Measurements from ENCODE around the gene MCF2. TPM values are rescaled to one million over a fixed set of nuclear protein-coding genes. Genes with fewer than 3 reads are reported as not detected.

MCF2 gene
- total RNA-seq, 1 experiment from 2014 or later = not detected

DNA sequence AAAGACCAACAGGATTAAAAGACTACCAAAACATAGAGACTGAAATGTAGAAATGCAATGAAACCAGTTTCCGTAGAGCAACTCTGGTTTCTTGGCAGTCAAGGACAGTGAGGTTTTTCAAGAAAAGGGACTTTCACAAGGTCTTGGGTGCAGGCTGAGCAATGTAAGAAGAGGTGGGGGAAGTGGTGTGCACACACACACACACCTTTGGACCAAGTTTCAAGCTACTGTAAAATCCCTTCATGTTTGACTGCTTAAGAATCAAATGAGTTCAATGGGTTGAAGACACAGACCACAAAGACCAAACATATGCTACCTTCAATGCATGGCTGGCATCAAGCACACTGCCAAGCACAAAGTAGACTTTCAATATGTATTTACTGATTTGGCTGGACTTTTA lies 17.8 kb upstream of the MCF2 start:
- no peaks in the 10 kb centered on the region for H3K27me3 ChIP-seq (ENCODE audit: low read length)
- no peak overlapping the region for H3K9ac ChIP-seq (ENCODE audit: low read length)
- H3K36me3 ChIP-seq (ENCODE audit: low read depth, low read length) = no peaks in the 10 kb centered on the region
- DNase-seq (no peak), ATAC-seq (no peak)
- no peaks in the 10 kb centered on the region for H3F3A ChIP-seq (ENCODE audit: low read length, unreplicated experiment)
- no peak overlapping the region for H2AFZ ChIP-seq (ENCODE audit: low read length)
- no peak for TF ChIP-seq EZH2 (IDR thresholded peaks at IDR 0.05; ENCODE audit: low read length, unreplicated experiment)
- TF ChIP-seq, protein P1, sequence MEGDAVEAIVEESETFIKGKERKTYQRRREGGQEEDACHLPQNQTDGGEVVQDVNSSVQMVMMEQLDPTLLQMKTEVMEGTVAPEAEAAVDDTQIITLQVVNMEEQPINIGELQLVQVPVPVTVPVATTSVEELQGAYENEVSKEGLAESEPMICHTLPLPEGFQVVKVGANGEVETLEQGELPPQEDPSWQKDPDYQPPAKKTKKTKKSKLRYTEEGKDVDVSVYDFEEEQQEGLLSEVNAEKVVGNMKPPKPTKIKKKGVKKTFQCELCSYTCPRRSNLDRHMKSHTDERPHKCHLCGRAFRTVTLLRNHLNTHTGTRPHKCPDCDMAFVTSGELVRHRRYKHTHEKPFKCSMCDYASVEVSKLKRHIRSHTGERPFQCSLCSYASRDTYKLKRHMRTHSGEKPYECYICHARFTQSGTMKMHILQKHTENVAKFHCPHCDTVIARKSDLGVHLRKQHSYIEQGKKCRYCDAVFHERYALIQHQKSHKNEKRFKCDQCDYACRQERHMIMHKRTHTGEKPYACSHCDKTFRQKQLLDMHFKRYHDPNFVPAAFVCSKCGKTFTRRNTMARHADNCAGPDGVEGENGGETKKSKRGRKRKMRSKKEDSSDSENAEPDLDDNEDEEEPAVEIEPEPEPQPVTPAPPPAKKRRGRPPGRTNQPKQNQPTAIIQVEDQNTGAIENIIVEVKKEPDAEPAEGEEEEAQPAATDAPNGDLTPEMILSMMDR (conservative IDR thresholded peaks at IDR 0.05; ENCODE audit: low read depth, low read length) = no peak
- TF ChIP-seq EZH2phosphoT487 (IDR thresholded peaks at IDR 0.05; ENCODE audit: borderline replicate concordance, low read length) = no peak
- no peaks in the 10 kb centered on the region for H3K79me2 ChIP-seq (ENCODE audit: low read length)
- BruUV-seq (replicated peaks) = no TSS peak
- H3K4me3 ChIP-seq (ENCODE audit: low read length) = no peak overlapping the region
- no peaks in the 10 kb centered on the region for H3K9me2 ChIP-seq (replicated peaks; ENCODE audit: low read length)
- H3K4me1 ChIP-seq (ENCODE audit: insufficient read depth, low read length) = no peaks in the 10 kb centered on the region
- ChIA-PET POLR2A (ENCODE audit: unreplicated experiment) (no interaction called here), CTCF (no interaction called here)
- H3K27ac ChIP-seq (ENCODE audit: low read length) = no peak overlapping the region
- H3K9me3 ChIP-seq (ENCODE audit: low read length) = no peaks in the 10 kb centered on the region
- no peaks in the 10 kb centered on the region for H4K20me1 ChIP-seq (ENCODE audit: low read length)
- H3K4me2 ChIP-seq (ENCODE audit: low read length) = no peak overlapping the region
- intact Hi-C loops (cut with micrococcal nuclease) = no loop called here

DNA sequence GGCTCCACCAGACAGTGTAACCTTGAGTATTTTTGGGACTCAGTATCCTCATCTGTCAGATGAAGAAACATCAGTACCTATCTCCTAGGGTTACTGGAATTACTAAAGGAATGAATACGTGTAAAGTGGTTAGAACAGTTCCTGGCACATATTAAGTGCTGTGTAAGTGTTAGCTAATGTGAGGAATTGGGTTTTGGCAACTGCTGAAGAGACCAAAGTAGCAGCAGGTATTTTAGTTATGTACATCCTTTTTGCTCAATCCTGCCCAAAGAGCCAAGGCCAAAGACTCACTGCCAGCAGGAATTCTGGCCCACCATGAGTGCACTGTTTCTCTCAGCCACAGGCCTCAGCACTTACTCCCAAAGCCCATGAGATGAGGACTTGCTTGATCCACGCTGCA lies 16.7 kb upstream of the MCF2 start:
- no peaks in the 10 kb centered on the region for H4K20me1 ChIP-seq (ENCODE audit: low read length)
- no peak overlapping the region for H3K4me3 ChIP-seq (ENCODE audit: low read length)
- H3K9me2 ChIP-seq (replicated peaks; ENCODE audit: low read length) = no peaks in the 10 kb centered on the region
- DNase-seq (no peak), ATAC-seq (no peak)
- H3K27me3 ChIP-seq (ENCODE audit: low read length) = no peaks in the 10 kb centered on the region
- BruUV-seq (replicated peaks) = no TSS peak
- intact Hi-C loops (cut with micrococcal nuclease) = no loop called here
- peaks cover 5% of the 10 kb centered on the region; the same call in 1 of the 2 replicates for H3K4me1 ChIP-seq (ENCODE audit: insufficient read depth, low read length)
- no peaks in the 10 kb centered on the region for H3K79me2 ChIP-seq (ENCODE audit: low read length)
- ChIA-PET CTCF (no interaction called here), POLR2A (ENCODE audit: unreplicated experiment) (no interaction called here)
- H3K27ac ChIP-seq (ENCODE audit: low read length) = no peak overlapping the region
- H3K9me3 ChIP-seq (ENCODE audit: low read length) = no peaks in the 10 kb centered on the region
- TF ChIP-seq EZH2 (IDR thresholded peaks at IDR 0.05; ENCODE audit: low read length, unreplicated experiment) (no peak), EZH2phosphoT487 (IDR thresholded peaks at IDR 0.05; ENCODE audit: borderline replicate concordance, low read length) (no peak)
- TF ChIP-seq, protein P1 (conservative IDR thresholded peaks at IDR 0.05; ENCODE audit: low read depth, low read length) = no peak
- no peak overlapping the region for H3K4me2 ChIP-seq (ENCODE audit: low read length)
- no peak overlapping the region for H3K9ac ChIP-seq (ENCODE audit: low read length)
- no peak overlapping the region for H2AFZ ChIP-seq (ENCODE audit: low read length)
- H3K36me3 ChIP-seq (ENCODE audit: low read depth, low read length) = no peaks in the 10 kb centered on the region
- H3F3A ChIP-seq (ENCODE audit: low read length, unreplicated experiment) = no peaks in the 10 kb centered on the region

DNA sequence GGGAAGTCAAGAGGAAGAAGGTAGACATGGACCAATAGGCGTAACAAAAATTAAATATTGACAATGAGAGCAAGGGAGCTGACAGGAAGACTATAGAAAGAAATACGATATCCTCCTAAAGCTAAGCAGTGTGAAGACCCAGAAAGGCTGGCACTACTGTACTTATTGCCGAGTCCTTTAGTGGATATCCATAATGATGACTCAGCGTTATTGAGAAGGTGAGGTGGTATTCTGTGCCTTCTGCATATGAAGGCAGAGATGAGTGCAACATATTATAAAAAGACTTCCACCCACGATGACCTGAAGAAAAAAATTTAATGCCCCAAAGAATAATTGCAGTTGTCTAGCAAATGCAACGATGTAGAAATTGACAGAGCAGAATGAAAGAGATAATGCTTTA lies 13.0 kb upstream of the MCF2 start:
- BruUV-seq (replicated peaks) = no TSS peak
- Histone ChIP-seq H3K36me3 (ENCODE audit: low read depth, low read length) (no peaks in the 10 kb centered on the region), H3K27ac (ENCODE audit: low read length) (no peak overlapping the region), H3K79me2 (ENCODE audit: low read length) (no peaks in the 10 kb centered on the region), H3K27me3 (ENCODE audit: low read length) (no peaks in the 10 kb centered on the region), H3K4me2 (ENCODE audit: low read length) (no peak overlapping the region), H3K9ac (ENCODE audit: low read length) (no peak overlapping the region), H3F3A (ENCODE audit: low read length, unreplicated experiment) (no peaks in the 10 kb centered on the region), H3K4me3 (ENCODE audit: low read length) (no peak overlapping the region), H4K20me1 (ENCODE audit: low read length) (no peaks in the 10 kb centered on the region), H2AFZ (ENCODE audit: low read length) (no peak overlapping the region), H3K4me1 (ENCODE audit: insufficient read depth, low read length) (peaks cover 5% of the 10 kb centered on the region; the same call in 1 of the 2 replicates), H3K9me3 (ENCODE audit: low read length) (no peaks in the 10 kb centered on the region), H3K9me2 (replicated peaks; ENCODE audit: low read length) (no peaks in the 10 kb centered on the region)
- intact Hi-C loops (cut with micrococcal nuclease) = no loop called here
- TF ChIP-seq EZH2 (IDR thresholded peaks at IDR 0.05; ENCODE audit: low read length, unreplicated experiment) = no peak
- TF ChIP-seq, protein P1 (conservative IDR thresholded peaks at IDR 0.05; ENCODE audit: low read depth, low read length) = no peak
- no peak for TF ChIP-seq EZH2phosphoT487 (IDR thresholded peaks at IDR 0.05; ENCODE audit: borderline replicate concordance, low read length)
- ATAC-seq (no peak), DNase-seq (no peak)
- CTCF ChIA-PET = no interaction called here
- POLR2A ChIA-PET (ENCODE audit: unreplicated experiment) = no interaction called here

Measured in PC-3 (cell line).